Erythroblast (primary cell): ENCODE data around the gene MYO1B.

Experiments used
- DNase-seq, 2 experiments: peaks; one replicate each; lab custom pipeline; 2025; lab: John Stamatoyannopoulos, UW
- GATA1 ChIP-seq: IDR thresholded peaks from 2 replicates; pipeline ENCODE4 v1.6.1; 2011; ENCODE audit warnings: low read depth, mild to moderate bottlenecking, control low read depth, low read length, moderate library complexity
- POLR2A ChIP-seq: IDR thresholded peaks from 2 replicates; pipeline ENCODE4 v1.6.1; 2011; ENCODE audit warnings: mild to moderate bottlenecking, low read length

Gene MYO1B

DNA sequence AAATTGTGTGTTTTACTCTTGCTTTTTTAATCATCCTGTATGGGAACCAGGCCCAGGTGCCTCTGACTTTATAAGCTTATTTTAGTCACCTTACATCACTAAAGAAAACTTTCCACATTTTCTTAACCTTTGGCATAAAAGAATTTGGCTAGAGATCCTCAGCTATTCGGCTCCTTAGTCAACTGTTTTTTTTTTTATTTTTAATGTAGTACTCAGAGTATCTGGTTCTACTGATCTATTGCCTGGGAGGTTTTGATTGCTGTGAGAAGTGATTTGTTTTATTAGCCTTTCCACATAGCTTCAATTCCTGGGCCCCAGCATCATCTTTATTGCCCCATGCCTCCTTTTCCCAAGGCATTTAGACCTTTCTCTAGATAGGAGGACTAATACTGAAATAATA, 121.0 kb downstream of the MYO1B start:
- TF ChIP-seq POLR2A (no peak), GATA1 (no peak)

DNA sequence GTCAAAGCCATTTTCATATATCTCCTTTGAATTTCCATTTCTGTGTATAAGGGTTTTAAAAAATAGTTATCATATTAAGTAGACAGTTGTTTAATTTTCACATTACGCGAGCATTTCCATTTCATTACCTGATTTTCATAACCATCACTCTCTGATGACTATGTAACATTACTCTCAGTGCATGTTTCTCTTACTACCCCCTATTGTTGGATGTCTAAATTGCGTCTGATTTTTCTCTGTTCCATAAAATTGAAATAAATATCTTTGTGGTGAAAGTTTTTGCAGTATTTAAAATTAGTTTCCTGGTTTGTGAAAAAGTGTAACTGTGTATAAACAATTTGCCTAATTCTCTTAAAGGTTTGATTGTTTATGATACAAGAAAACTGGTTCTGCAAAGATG, 123.8 kb downstream of the MYO1B start:
- TF ChIP-seq POLR2A (no peak), GATA1 (no peak)
- no peak for DNase-seq

More for the DNA sequence above, 121.0 kb downstream of the MYO1B start:
- DNase-seq, result no peak

DNA sequence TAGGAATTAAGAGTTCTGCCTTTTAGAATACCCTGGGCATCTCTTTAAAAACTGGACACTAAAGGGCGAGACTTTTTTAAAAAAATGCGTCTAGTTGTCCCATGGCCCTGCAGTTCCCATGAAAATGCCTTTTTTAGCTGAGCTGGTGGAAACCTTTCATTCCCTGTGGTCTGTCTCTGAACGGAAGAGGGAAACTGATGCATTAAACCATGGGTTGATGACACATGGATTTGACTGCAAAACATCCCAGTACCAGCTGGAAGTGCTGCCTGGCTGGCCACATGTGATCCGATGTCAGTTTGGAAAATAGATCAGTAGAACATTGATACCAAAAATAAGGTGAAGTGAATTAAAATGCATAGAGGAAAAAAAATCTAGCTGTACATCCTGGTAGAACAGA, 129.2 kb downstream of the MYO1B start:
- no peak for TF ChIP-seq GATA1
- TF ChIP-seq POLR2A, result no peak
- DNase-seq, result no peak

DNA sequence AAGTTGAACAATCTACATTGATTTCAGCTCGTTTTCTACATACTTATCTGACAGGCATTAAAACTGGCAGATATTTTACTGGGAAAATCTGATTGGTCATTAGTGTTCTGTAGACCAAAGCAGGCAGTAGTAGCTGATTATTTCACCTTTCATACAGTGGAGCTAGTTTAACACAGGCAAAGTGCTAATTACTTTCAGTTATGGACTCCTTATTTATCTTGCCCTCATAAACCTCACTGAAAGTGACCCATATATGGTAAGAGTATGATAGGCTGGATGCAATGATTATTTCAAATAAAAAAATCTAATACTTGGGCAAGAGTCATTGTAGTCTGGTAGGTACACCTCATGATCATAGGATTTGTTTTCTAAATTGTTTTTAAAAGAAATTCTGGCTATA, 129.7 kb downstream of the MYO1B start:
- no peak for TF ChIP-seq GATA1
- no peak for TF ChIP-seq POLR2A
- no peak for DNase-seq

DNA sequence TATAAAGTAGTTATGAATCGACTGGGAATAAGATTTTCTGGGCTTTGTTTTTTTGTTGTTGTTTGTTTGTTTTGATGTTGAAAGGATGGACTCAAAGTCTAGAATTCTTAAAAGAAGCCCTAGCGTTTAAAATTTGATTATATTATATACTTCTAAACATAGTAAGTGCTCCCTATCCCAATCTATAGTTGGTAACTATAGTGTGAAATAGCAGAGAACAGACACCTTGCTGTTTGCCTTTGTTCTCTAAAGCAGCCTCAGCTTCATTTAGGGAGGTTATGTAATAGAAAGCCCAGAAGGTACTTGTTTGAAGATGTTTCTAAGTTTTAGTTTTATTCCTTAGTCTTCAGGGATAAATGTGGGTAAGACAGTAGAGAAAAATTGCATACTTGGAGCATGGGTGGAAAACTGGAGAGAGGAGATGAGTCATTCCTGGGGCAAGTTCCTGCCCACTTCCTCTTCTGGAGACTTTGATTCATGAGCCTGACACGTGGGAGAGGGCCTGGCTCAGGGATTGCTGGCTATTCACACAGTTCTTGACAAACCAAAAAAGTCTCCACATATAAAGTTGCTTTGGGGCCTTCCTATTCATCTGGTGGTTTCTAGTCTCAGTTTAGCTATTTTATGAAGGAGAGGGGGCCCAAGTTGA, 131.9 kb downstream of the MYO1B start:
- TF ChIP-seq POLR2A (no peak), GATA1 (no peak)
- no peak for DNase-seq

DNA sequence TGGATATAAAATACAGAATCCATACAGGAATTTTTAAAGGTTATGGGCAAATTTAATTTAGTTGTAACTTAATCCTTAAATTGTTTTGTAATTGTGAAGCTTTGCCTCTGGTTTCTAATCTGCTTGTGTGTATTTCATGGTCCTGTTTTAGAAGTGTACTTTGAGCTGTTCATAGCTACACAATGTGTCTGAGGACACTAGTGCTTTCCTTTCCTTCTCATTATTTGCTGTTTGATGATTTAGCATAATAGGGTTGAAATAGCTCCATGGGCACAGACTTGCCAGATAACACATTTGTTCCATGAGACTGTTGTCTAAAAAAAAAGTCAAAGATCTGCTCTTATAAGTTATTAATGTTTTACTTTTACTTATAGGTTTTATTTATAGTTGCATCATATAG, 134.2 kb downstream of the MYO1B start:
- TF ChIP-seq POLR2A (no peak), GATA1 (no peak)
- DNase-seq, result no peak

DNA sequence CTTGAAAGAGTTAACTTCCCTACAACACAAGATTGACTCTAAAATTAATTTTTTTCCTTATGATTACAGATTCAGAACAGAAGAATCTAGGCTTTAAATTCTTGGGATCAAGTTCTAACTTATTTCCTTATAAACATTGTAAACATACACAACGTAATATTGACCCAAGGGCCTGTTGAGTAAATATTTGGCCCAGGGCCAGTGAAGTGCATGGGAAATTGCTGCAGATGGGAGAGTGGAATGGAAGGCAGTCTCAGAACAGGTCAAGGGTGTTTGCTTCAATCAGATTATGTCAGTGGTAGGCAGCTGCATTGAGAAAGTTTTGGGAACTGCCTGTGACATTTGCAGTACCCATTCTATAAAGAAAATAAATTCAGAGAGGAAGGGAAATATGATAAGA, 137.6 kb downstream of the MYO1B start:
- no peak for DNase-seq
- TF ChIP-seq GATA1, result no peak
- no peak for TF ChIP-seq POLR2A

DNA sequence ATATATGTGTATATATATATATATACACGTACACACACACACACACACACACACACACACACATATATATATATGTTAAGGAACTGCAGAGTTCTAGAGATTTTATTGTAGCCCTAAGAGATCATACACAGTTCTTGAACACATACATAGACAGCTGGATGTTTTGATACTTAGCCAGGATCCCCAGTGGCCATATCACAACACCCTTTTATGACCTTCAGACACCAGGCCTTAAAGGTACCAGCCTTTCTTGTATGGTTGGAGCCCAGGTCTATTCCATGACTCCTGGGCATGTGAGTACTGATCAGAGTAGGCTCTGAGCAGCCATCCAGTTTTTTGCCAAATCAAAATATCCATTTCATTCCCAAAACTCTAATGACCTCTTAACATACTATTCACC, 138.3 kb downstream of the MYO1B start:
- TF ChIP-seq GATA1, result no peak
- TF ChIP-seq POLR2A, result no peak
- DNase-seq, result no peak

DNA sequence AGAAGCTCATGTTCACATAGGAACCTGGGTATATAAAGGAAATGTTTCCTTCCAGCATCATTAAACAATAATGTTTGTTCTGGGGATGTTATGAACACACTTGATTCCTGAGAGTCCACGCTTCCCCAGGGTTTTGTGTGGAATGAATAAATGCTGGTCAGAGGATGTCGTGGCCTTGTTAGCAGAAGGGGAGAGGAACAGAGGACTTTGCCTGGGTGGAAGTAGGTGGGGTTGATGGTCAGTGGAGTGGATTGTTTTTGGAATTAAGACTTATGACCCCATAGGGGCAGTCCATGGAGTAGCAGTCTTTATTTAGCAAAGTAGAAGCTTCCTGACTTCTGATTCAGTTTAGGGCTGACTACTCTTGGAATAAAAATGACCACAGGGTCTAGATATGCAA, 139.6 kb downstream of the MYO1B start:
- no peak for TF ChIP-seq GATA1
- no peak for TF ChIP-seq POLR2A
- DNase-seq, result no peak

DNA sequence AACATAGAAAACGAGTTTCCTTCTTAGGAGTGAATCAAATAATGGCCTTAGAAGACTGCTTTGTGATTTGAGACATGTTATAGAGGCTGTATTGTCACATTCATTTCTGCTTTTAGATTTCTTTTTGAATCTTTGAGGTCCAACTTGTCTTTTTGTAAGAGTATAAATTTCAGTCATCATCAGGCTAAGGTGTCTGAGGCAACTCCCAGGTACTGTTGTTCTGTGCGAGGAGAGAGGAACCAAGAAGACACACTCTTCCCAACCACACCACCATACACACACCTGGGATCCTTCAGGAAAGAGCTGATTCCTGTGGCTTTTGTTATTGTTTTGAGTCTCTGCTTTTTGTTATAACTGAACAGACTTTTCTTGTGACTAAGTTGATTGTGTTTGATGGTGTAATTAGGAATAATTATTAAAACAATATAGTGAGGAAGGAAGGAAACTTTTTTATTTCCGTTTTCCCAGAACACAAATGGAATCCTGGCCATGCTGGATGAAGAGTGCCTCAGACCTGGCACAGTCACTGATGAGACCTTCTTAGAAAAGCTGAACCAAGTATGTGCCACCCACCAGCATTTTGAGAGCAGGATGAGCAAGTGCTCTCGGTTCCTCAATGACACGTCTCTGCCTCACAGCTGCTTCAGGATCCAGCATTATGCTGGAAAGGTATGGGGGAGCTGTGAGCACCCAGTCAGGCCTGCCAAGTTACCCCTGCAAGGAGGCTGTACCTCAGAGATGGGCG, 140.4 kb downstream of the MYO1B start:
- TF ChIP-seq GATA1 (no peak), POLR2A (no peak)
- no peak for DNase-seq

DNA sequence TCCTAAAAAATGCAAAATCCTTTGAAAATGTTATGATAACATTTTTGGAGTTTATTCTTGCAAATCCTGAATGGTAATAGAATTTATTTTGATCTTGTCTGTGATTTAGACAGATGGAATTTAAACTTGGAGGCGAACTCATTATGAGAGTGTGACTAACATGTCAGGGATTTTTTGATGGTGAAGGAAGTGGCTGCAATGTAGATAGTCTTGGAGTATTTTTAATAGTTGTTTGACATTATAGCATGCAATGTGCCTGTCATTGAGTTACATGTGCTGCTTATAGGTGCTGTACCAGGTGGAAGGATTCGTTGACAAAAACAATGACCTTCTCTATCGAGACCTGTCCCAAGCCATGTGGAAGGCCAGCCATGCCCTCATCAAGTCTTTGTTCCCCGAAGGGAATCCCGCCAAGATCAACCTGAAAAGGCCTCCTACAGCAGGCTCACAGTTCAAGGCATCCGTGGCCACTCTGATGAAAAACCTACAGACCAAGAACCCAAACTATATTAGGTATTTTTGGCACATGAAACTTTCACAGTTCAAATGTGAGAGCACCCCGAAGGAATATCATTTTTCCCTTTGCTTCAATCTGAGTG, 141.8 kb downstream of the MYO1B start:
- no peak for DNase-seq
- TF ChIP-seq GATA1 (no peak), POLR2A (no peak)

DNA sequence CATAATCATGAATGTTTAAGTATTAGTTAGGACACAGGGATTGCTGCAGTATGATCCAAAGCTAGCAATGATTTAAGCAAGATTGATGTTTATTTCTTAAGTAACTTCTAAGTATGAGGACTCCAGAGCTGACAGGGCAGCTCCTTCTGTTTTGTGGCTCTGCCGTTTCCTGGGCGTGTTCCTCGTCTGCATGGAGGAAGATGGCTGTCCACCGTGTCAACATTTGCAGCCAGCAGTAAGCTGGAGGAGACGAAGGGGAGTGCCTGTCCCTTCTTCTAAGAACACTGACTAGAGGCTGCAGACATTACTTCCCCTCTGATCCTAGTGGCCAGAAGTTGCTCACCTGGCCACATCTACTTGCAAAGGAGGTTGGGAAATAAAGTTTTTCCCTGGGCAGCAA, 144.1 kb downstream of the MYO1B start:
- TF ChIP-seq GATA1 (no peak), POLR2A (no peak)
- DNase-seq, result no peak

DNA sequence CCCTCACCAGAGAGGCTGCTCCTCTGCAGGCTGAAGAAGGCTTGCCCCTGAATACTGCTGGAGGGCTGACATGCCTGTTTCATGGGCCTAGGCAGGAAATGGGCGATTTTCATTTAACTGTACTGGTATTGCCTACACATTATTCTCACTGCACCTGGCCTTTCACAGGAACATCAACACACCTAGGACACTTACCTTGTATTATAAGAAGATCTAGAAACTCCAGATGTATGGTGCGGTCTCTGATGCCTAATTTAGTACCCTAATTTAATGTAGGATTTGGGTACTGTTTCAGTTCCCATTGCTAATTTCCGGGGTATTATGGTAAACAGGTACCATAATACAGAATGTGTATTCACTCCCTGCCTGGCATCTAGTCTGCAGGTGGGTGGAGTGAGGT, 146.0 kb downstream of the MYO1B start:
- TF ChIP-seq POLR2A, result no peak
- no peak for TF ChIP-seq GATA1

DNA sequence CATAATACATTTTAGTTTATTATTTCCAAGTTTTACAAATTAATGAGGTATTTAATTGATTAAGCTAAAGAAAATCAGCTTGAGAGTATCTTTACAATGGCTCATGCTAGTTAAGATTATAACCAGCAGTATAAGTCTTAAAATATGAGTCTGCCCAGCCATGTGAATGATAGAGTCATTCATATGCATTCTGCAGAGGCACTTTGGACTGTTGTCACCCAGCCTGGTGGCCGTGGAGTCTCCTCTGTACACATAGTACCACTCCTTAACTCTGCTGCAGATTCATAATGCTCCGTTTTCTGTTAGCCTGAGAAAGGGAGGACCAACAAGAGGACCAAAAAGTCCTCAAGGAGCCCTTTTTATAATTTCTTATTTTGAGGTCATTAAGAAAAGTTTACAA, 148.8 kb downstream of the MYO1B start:
- no peak for TF ChIP-seq GATA1
- TF ChIP-seq POLR2A, result no peak
- no peak for DNase-seq

More for the DNA sequence above, 146.0 kb downstream of the MYO1B start:
- DNase-seq, result no peak

DNA sequence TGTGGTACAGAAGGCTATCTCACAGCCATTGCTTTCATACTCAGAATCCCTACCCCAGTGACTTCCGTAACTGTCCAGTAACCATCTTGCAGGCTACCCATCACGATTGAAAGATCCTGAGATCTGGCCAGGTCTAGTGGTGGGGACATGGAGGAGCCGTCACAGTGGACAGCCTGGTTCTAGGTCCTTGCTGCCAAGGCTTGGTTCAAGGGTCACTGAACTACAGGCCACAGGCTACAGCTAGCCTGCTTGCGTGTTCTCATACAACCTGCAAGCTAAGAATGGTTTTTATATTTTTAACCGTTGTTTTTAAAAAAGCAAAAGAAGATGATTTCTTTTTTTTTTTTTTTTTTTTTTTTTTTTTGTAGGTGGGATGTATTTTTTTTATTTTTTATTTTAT, 151.6 kb downstream of the MYO1B start:
- no peak for TF ChIP-seq GATA1
- no peak for TF ChIP-seq POLR2A
- DNase-seq, result no peak
